Breast epithelium (tissue), 3 donors: ENCODE data around the gene TPH1.

ENCODE experiments used
- CTCF ChIP-seq, 3 donors: fragments of 450-650 bp; IDR thresholded peaks; one replicate each; pipeline ENCODE4 v1.5.1; 2016 to 2017; ENCODE audit warnings: antibody characterized with exemption in 3 of 3, mild to moderate bottlenecking in 3 of 3, moderate library complexity in 3 of 3
- POLR2A ChIP-seq: fragments of 450-650 bp; IDR thresholded peaks from one replicate; pipeline ENCODE4 v1.6.1; 2016; ENCODE audit warnings: antibody characterized with exemption, mild to moderate bottlenecking, moderate library complexity

GRCh38 chr11:18005376-18006129 lies 40.5 kb downstream of the TPH1 start:
- TF ChIP-seq CTCF (IDR thresholded peaks at IDR 0.05) = no peak
- no peak for TF ChIP-seq POLR2A
